ENCODE measurements around the gene NOTO. TPM values are rescaled to one million over a fixed set of nuclear protein-coding genes. Genes with fewer than 3 reads are reported as not detected.

The NOTO gene
- total RNA-seq, 1 experiment from 2014 or later, result 0.66 TPM

GRCh38 chr2:73185965-73186364 lies 16.4 kb upstream of the NOTO start:
- TF ChIP-seq CTCF (conservative IDR thresholded peaks at IDR 0.05), result no peak
- DNase-seq, result no peak
- H3K56ac ChIP-seq (ENCODE audit: insufficient read length, low read depth, low read length), result no peak overlapping the region
- no peaks in the 10 kb centered on the region for H3K23me2 ChIP-seq (ENCODE audit: insufficient read length, low read depth, low read length, poor library complexity, severe bottlenecking)
- no peaks in the 10 kb centered on the region for H3K79me2 ChIP-seq (ENCODE audit: insufficient read depth, low read length)
- H3K27me3 ChIP-seq (ENCODE audit: insufficient read depth, low read length), result no peaks in the 10 kb centered on the region
- no peak overlapping the region for H4K91ac ChIP-seq (ENCODE audit: insufficient read length, low read depth, low read length)
- no peak overlapping the region for H3K4ac ChIP-seq (ENCODE audit: low read depth, low read length)
- Mint-ChIP-seq H3K27ac (no peak overlapping the region), H3K4me3 (no peak overlapping the region), H3K9me3 (peaks cover 9% of the 10 kb centered on the region in 2 experiments; a peak in 4 of 5 replicates), H3K4me1 (peaks cover 0 to 2% of the 10 kb centered on the region in 2 experiments; a peak in 1 of 4 replicates), H3K36me3 (ENCODE audit: insufficient read depth in 1 of 3, low read depth in 3 of 3) (peaks cover 0 to 3% (median 2%) of the 10 kb centered on the region in 3 experiments; a peak in 2 of 7 replicates), H3K27me3 (ENCODE audit: low read depth) (peaks cover 79% of the 10 kb centered on the region)
- H3T11ph ChIP-seq (ENCODE audit: low read length), result no peak overlapping the region
- no peaks in the 10 kb centered on the region for H3K9me3 ChIP-seq (ENCODE audit: control insufficient read depth, low read depth, low read length)
- no peak overlapping the region for H3K27ac ChIP-seq (ENCODE audit: insufficient read length, low read depth, low read length)
- no peak overlapping the region for H3K4me2 ChIP-seq (ENCODE audit: insufficient read depth, insufficient read length, low read length)
- no peak overlapping the region for H2BK12ac ChIP-seq (ENCODE audit: insufficient read length, low read depth, low read length)
- H3K79me1 ChIP-seq (ENCODE audit: insufficient read depth, low read depth, low read length, poor library complexity, severe bottlenecking), result no peaks in the 10 kb centered on the region
- H3K18ac ChIP-seq (ENCODE audit: insufficient read length, low read depth, low read length), result no peak overlapping the region
- no peaks in the 10 kb centered on the region for H3K4me1 ChIP-seq (ENCODE audit: insufficient read depth, low read length)
- H2AK5ac ChIP-seq (ENCODE audit: insufficient read length, low read length), result no peak overlapping the region
- no peak overlapping the region for H2BK120ac ChIP-seq (ENCODE audit: low read depth, low read length, poor library complexity, severe bottlenecking)
- no peak overlapping the region for H2BK5ac ChIP-seq (ENCODE audit: insufficient read length, low read length)
- WGBS (ENCODE audit: extremely low coverage, insufficient read length, low lambda C conversion rate), result no CpG with 5 or more reads among the region's 2 CpGs
- no peak overlapping the region for H3K9ac ChIP-seq (ENCODE audit: extremely low read depth, insufficient read length, low read length)
- H4K8ac ChIP-seq (replicated peaks; ENCODE audit: insufficient read length, low read depth, low read length), result no peak overlapping the region
- no peak overlapping the region for H3K23ac ChIP-seq (ENCODE audit: insufficient read length, low read depth, low read length)
- H4K20me1 ChIP-seq (ENCODE audit: control insufficient read depth, insufficient read depth, insufficient read length), result no peaks in the 10 kb centered on the region
- H4K5ac ChIP-seq (ENCODE audit: insufficient read length, low read depth, low read length), result no peak overlapping the region
- no peak overlapping the region for H2BK15ac ChIP-seq (ENCODE audit: low read depth, low read length)
- H2BK20ac ChIP-seq (ENCODE audit: low read depth, low read length, poor library complexity, severe bottlenecking), result no peak overlapping the region
- no peak overlapping the region for H2AFZ ChIP-seq (ENCODE audit: low read length)
- no peak overlapping the region for H3K14ac ChIP-seq (ENCODE audit: insufficient read depth, low read length)

All from H9 (cell line).